Neuronal stem cell (in vitro differentiated cells): ENCODE data around the gene TINCR.

ENCODE experiments used
- DNase-seq: peaks from one replicate; pipeline ENCODE4 v3.0.0-alpha.2; 2013; ENCODE audit warnings: low spot score
- H2AFZ ChIP-seq: one replicate; pipeline ENCODE4 v1.6.1; 2013; ENCODE audit warnings: mild to moderate bottlenecking, low read length, inconsistent platforms
- H2AK5ac ChIP-seq: 2 replicates; pipeline ENCODE4 v1.6.1; 2013; ENCODE audit warnings: low read depth, mild to moderate bottlenecking, inconsistent platforms, low read length, moderate library complexity, mixed read lengths
- H2BK120ac ChIP-seq: 2 replicates; pipeline ENCODE4 v1.6.1; 2013; ENCODE audit warnings: low read depth, mild to moderate bottlenecking, inconsistent platforms, low read length, moderate library complexity, mixed read lengths
- H2BK12ac ChIP-seq: one replicate; pipeline ENCODE4 v1.6.1; 2013; ENCODE audit warnings: low read length, inconsistent platforms
- H2BK15ac ChIP-seq: 2 replicates; pipeline ENCODE4 v1.6.1; 2013; ENCODE audit warnings: mild to moderate bottlenecking, low read length, inconsistent platforms, mixed read lengths
- H2BK5ac ChIP-seq: one replicate; pipeline ENCODE4 v1.6.1; 2013; ENCODE audit warnings: inconsistent platforms, mild to moderate bottlenecking, low read length, moderate library complexity
- H3K14ac ChIP-seq: one replicate; pipeline ENCODE4 v1.6.1; 2013; ENCODE audit warnings: low read length, inconsistent platforms
- H3K18ac ChIP-seq: 2 replicates; pipeline ENCODE4 v1.6.1; 2013; ENCODE audit warnings: low read length, inconsistent platforms
- H3K23ac ChIP-seq: 2 replicates; pipeline ENCODE4 v1.6.1; 2013; ENCODE audit warnings: low read depth, mild to moderate bottlenecking, mixed read lengths, low read length, inconsistent platforms; ENCODE audit not compliant: poor library complexity
- H3K27ac ChIP-seq: replicated peaks from 3 replicates; pipeline ENCODE4 v1.5.1; 2013; ENCODE audit warnings: low read length, inconsistent platforms
- H3K27me3 ChIP-seq, 3 experiments: 2 replicates each; pipeline ENCODE4 v1.6.1; 2013; ENCODE audit warnings: low read length in 3 of 3, mild to moderate bottlenecking in 2 of 3, inconsistent platforms in 1 of 3, low read depth in 1 of 3, mixed read lengths in 1 of 3, moderate library complexity in 1 of 3; ENCODE audit not compliant: control insufficient read depth in 3 of 3, insufficient read depth in 3 of 3
- H3K36me3 ChIP-seq, 2 donors: replicated peaks in 1 of 2; 2 replicates each; pipeline ENCODE4 v1.6.1; 2013; ENCODE audit warnings: low read length in 2 of 2; ENCODE audit not compliant: control insufficient read depth in 2 of 2, insufficient read depth in 2 of 2
- H3K4ac ChIP-seq: 2 replicates; pipeline ENCODE4 v1.6.1; 2013; ENCODE audit warnings: inconsistent platforms, mild to moderate bottlenecking, low read length, moderate library complexity
- H3K4me1 ChIP-seq, 2 donors: 1 replicate in 1 of 2; 2 replicates in 1 of 2; pipeline ENCODE4 v1.6.1; 2013; ENCODE audit warnings: low read length in 2 of 2, low read depth in 1 of 2; ENCODE audit not compliant: control insufficient read depth in 2 of 2, insufficient read depth in 1 of 2
- H3K4me2 ChIP-seq: one replicate; pipeline ENCODE4 v1.6.1; 2013; ENCODE audit warnings: mild to moderate bottlenecking, low read length, inconsistent platforms; ENCODE audit not compliant: insufficient read depth, poor library complexity, severe bottlenecking
- H3K4me3 ChIP-seq, 2 donors: 2 replicates each; pipeline ENCODE4 v1.5.1; 2013; ENCODE audit warnings: low read length in 2 of 2, mild to moderate bottlenecking in 2 of 2, inconsistent platforms in 1 of 2, moderate library complexity in 1 of 2
- H3K79me1 ChIP-seq: one replicate; pipeline ENCODE4 v1.6.1; 2013; ENCODE audit warnings: low read depth, mild to moderate bottlenecking, inconsistent platforms, low read length, moderate library complexity
- H3K9ac ChIP-seq: one replicate; pipeline ENCODE4 v1.6.1; 2013; ENCODE audit warnings: mild to moderate bottlenecking, low read depth, low read length, inconsistent platforms; ENCODE audit not compliant: poor library complexity
- H3K9me3 ChIP-seq, 2 donors: replicated peaks in 1 of 2; 2 replicates each; pipeline versions ENCODE3 to v1.6.1; 2013; ENCODE audit warnings: low read length in 2 of 2, mild to moderate bottlenecking in 2 of 2, inconsistent platforms in 1 of 2, low read depth in 1 of 2, mixed read lengths in 1 of 2, moderate library complexity in 1 of 2; ENCODE audit not compliant: control insufficient read depth in 2 of 2, insufficient read depth in 1 of 2
- H4K8ac ChIP-seq: one replicate; pipeline ENCODE4 v1.6.1; 2013; ENCODE audit warnings: low read depth, mild to moderate bottlenecking, inconsistent platforms, low read length, moderate library complexity
- H4K91ac ChIP-seq: one replicate; pipeline ENCODE4 v1.6.1; 2013; ENCODE audit warnings: low read length, low read depth, mild to moderate bottlenecking, inconsistent platforms; ENCODE audit not compliant: poor library complexity
- WGBS, 2 donors: extraction: QIAGEN DNeasy Blood & Tissue Kit; methylation state at CpG; one replicate each; pipeline ENCODE4 v1.1.7; 2013; ENCODE audit warnings: missing lambda C conversion rate in 2 of 2, mixed read lengths in 1 of 2; ENCODE audit not compliant: insufficient read length in 2 of 2, insufficient replicate concordance in 1 of 2; ENCODE audit errors: extremely low coverage in 2 of 2; 5-methylcytosine and 5-hydroxymethylcytosine counted together

TINCR gene

GRCh38 chr19:5595745-5596144, 28.0 kb upstream of the TINCR start:
- DNase-seq = no peak
- Histone ChIP-seq H2BK120ac (no peak overlapping the region), H3K4ac (no peak overlapping the region), H3K4me2 (no peak overlapping the region), H2BK12ac (no peak overlapping the region), H2AK5ac (no peak overlapping the region), H3K4me3 (no peak overlapping the region), H3K14ac (no peak overlapping the region), H4K91ac (no peak overlapping the region), H3K23ac (no peak overlapping the region), H3K79me1 (peaks cover 3% of the 10 kb centered on the region), H3K4me1 (no peaks in the 10 kb centered on the region), H3K9ac (no peak overlapping the region), H3K36me3 (peaks cover 71 to 98% of the 10 kb centered on the region in 2 donors), H3K27me3 (no peaks in the 10 kb centered on the region), H2BK15ac (no peak overlapping the region), H3K27ac (no peak overlapping the region), H2AFZ (no peak overlapping the region), H3K9me3 (no peaks in the 10 kb centered on the region), H4K8ac (no peak overlapping the region), H3K18ac (no peak overlapping the region), H2BK5ac (no peak overlapping the region)
- no CpG with 5 or more reads among the region's 9 CpGs for WGBS, 2 donors

- Histone ChIP-seq H3K4me1 (no peaks in the 10 kb centered on the region), H3K14ac (no peak overlapping the region), H3K23ac (no peak overlapping the region), H2BK12ac (no peak overlapping the region), H2BK5ac (no peak overlapping the region), H3K36me3 (peaks cover 70 to 98% of the 10 kb centered on the region in 2 donors), H3K27ac (no peak overlapping the region), H3K9ac (no peak overlapping the region), H2AK5ac (no peak overlapping the region), H3K27me3 (no peaks in the 10 kb centered on the region), H3K4me3 (no peak overlapping the region), H2BK15ac (no peak overlapping the region), H3K4me2 (no peak overlapping the region), H4K91ac (no peak overlapping the region), H3K79me1 (peaks cover 3% of the 10 kb centered on the region), H4K8ac (no peak overlapping the region), H2BK120ac (no peak overlapping the region), H3K4ac (no peak overlapping the region), H2AFZ (no peak overlapping the region), H3K18ac (no peak overlapping the region), H3K9me3 (no peaks in the 10 kb centered on the region)
- DNase-seq = no peak
- WGBS, 2 donors = no CpG with 5 or more reads among the region's 18 CpGs
Measured at GRCh38 chr19:5595129-5595528, 27.4 kb upstream of the TINCR start.

- no peak overlapping the region for H3K4me3 ChIP-seq
- H2BK5ac ChIP-seq = no peak overlapping the region
- no peaks in the 10 kb centered on the region for H3K9me3 ChIP-seq
- peaks cover 67 to 98% of the 10 kb centered on the region in 2 donors for H3K36me3 ChIP-seq
- no peak overlapping the region for H3K23ac ChIP-seq
- H3K9ac ChIP-seq = no peak overlapping the region
- no peak overlapping the region for H3K4ac ChIP-seq
- H2AFZ ChIP-seq = no peak overlapping the region
- H3K4me2 ChIP-seq = no peak overlapping the region
- no peak overlapping the region for H3K18ac ChIP-seq
- no peak overlapping the region for H2BK120ac ChIP-seq
- H2AK5ac ChIP-seq = no peak overlapping the region
- no peak overlapping the region for H2BK15ac ChIP-seq
- no peak for DNase-seq
- WGBS, 2 donors = no CpG with 5 or more reads among the region's 7 CpGs
- no peak overlapping the region for H4K91ac ChIP-seq
- H3K4me1 ChIP-seq = no peaks in the 10 kb centered on the region
- H4K8ac ChIP-seq = no peak overlapping the region
- no peak overlapping the region for H3K27ac ChIP-seq
- H3K14ac ChIP-seq = no peak overlapping the region
- H2BK12ac ChIP-seq = no peak overlapping the region
- no peaks in the 10 kb centered on the region for H3K27me3 ChIP-seq
- peaks cover 3% of the 10 kb centered on the region for H3K79me1 ChIP-seq
Measured at GRCh38 chr19:5594521-5594950, 26.8 kb upstream of the TINCR start.

GRCh38 chr19:5593343-5594255, 25.8 kb upstream of the TINCR start:
- Histone ChIP-seq H3K4ac (no peak overlapping the region), H3K36me3 (peaks cover 64 to 98% of the 10 kb centered on the region in 2 donors)
- WGBS, 2 donors = no CpG with 5 or more reads among the region's 67 CpGs

More at GRCh38 chr19:5593343-5594255, 25.8 kb upstream of the TINCR start:
- Histone ChIP-seq H3K9me3 (no peaks in the 10 kb centered on the region), H3K18ac (no peak overlapping the region), H2BK120ac (no peak overlapping the region), H3K27ac (no peak overlapping the region), H3K4me3 (no peak overlapping the region), H2AK5ac (no peak overlapping the region), H3K14ac (no peak overlapping the region), H2BK15ac (no peak overlapping the region), H2BK5ac (no peak overlapping the region), H3K9ac (no peak overlapping the region), H3K27me3 (no peaks in the 10 kb centered on the region), H3K23ac (no peak overlapping the region), H3K4me1 (no peaks in the 10 kb centered on the region), H4K8ac (no peak overlapping the region), H3K4me2 (no peak overlapping the region), H2BK12ac (no peak overlapping the region), H4K91ac (no peak overlapping the region), H3K79me1 (peaks cover 3% of the 10 kb centered on the region), H2AFZ (no peak overlapping the region)
- DNase-seq = no peak
